GM19468 (cell line): ENCODE results near the gene FEM1B.

Experiments
- ATAC-seq: cut with Tn5 transposase; IDR thresholded peaks from one replicate; pipeline ENCODE4 v1.9.1; 2021; ENCODE audit warnings: mild to moderate bottlenecking, moderate library complexity, moderate number of reproducible peaks; ENCODE audit not compliant: unreplicated experiment; ENCODE audit errors: extremely low read depth

The FEM1B gene

GRCh38 chr15:68303134-68303533, 25.6 kb downstream of the FEM1B start:
- ATAC-seq: no peak

- no peak for ATAC-seq
Measured at GRCh38 chr15:68303560-68304436, 26.3 kb downstream of the FEM1B start.

GRCh38 chr15:68304589-68305337, 27.2 kb downstream of the FEM1B start:
- ATAC-seq: no peak

- ATAC-seq: no peak
Measured at GRCh38 chr15:68305420-68305871, 27.9 kb downstream of the FEM1B start.

GRCh38 chr15:68307131-68307928, 29.8 kb downstream of the FEM1B start:
- no peak for ATAC-seq

GRCh38 chr15:68309024-68309423, 31.5 kb downstream of the FEM1B start:
- no peak for ATAC-seq

GRCh38 chr15:68310178-68310803, 32.7 kb downstream of the FEM1B start:
- no peak for ATAC-seq

GRCh38 chr15:68310804-68311463, 33.4 kb downstream of the FEM1B start:
- no peak for ATAC-seq

- ATAC-seq: no peak
Measured at GRCh38 chr15:68311464-68311835, 33.9 kb downstream of the FEM1B start.

- ATAC-seq: no peak
Measured at GRCh38 chr15:68311859-68312557, 34.5 kb downstream of the FEM1B start.

- no peak for ATAC-seq
Measured at GRCh38 chr15:68312701-68313204, 35.2 kb downstream of the FEM1B start.

- ATAC-seq: no peak
Measured at GRCh38 chr15:68313501-68314410, 36.2 kb downstream of the FEM1B start.

GRCh38 chr15:68314563-68314962, 37.0 kb downstream of the FEM1B start:
- ATAC-seq: no peak

- no peak for ATAC-seq
Measured at GRCh38 chr15:68315035-68315434, 37.5 kb downstream of the FEM1B start.

- no peak for ATAC-seq
Measured at GRCh38 chr15:68315495-68316031, 38.0 kb downstream of the FEM1B start.

- ATAC-seq: no peak
Measured at GRCh38 chr15:68316061-68316804, 38.7 kb downstream of the FEM1B start.
